ENCODE data around the gene ATP2C2.

The ATP2C2 gene

GRCh38 chr16:84502075-84502474, 133.7 kb downstream of the ATP2C2 start:
- no peak for DNase-seq

GRCh38 chr16:84502581-84502980, 134.2 kb downstream of the ATP2C2 start:
- DNase-seq, result no peak

GRCh38 chr16:84503751-84504395, 135.5 kb downstream of the ATP2C2 start:
- DNase-seq, result no peak

GRCh38 chr16:84504420-84505248, 136.3 kb downstream of the ATP2C2 start, which contains the start of gene MEAK7:
Gene MEAK7, minus strand, starts transcription at chr16:84504659. Its CDS starts 6,573 bp downstream, at chr16:84498086.
- DNase-seq, result peak; percentile 84 to 95

GRCh38 chr16:84505249-84506187, 137.2 kb downstream of the ATP2C2 start:
- no peak for DNase-seq

GRCh38 chr16:84507011-84507982, 139.0 kb downstream of the ATP2C2 start:
- DNase-seq, result no peak

- DNase-seq, result no peak
These were observed 140.2 kb downstream of the ATP2C2 start for GRCh38 chr16:84508502-84508901.

GRCh38 chr16:84509032-84509950, 141.0 kb downstream of the ATP2C2 start:
- DNase-seq, result no peak

GRCh38 chr16:84511180-84511800, 143.0 kb downstream of the ATP2C2 start:
- peak; percentile 20 to 72 for DNase-seq

- DNase-seq, result no peak
These were observed 143.5 kb downstream of the ATP2C2 start for GRCh38 chr16:84511831-84512230.

- DNase-seq, result no peak
These were observed 144.8 kb downstream of the ATP2C2 start for GRCh38 chr16:84513123-84513522.

GRCh38 chr16:84513666-84514065, 145.3 kb downstream of the ATP2C2 start:
- no peak for DNase-seq

Data from NCI-H446 (cell line).